ENCODE measurements around the gene AP4M1.
A peak's percentile ranks its signal among the peaks of the same experiment; 100 is the strongest.

The AP4M1 gene

DNA sequence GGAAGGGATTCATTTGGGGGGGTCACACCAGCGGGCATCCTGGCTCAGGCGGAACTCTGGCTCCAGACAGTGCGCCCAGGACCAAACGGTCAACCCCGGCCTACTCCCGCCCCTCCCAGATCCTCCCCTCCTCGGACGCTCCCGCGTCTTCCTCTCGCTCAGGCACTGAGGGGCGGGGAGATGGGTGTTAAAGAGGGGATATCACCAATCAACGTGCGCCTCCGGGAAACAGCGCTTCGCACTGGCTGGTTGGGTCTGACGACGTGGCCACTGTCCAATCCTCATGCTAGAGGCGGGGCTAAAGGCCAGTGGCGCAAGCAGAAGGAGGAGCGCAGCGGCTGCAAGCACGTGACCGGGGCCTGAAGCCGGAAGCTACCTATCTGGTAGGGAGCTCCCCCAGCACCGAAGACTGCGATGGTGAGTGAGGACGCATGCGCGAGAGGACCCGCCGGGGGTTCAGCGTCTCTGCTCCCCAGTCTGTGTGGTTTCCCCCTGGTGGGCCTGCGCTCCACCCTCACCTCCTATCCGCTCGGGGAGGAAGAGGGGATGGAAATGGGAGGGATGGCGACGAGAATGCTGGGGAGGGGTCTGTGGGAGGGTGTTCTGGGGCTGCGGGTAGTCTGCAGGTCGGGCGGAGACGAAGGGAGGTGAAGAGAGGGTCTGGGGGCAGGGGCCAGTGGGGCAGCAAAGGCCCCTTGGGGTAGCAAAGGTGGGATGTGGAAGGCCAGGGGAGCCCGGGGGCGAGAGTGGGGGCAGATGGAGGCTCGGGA lies 47.3 kb downstream of the AP4M1 start, which contains the start of gene LAMTOR4:
Gene LAMTOR4 (plus strand): TSS at position 360 of the 770 bp plus-strand sequence. CDS start 55 bp downstream, at position 415.
- TF ChIP-seq, protein P1, sequence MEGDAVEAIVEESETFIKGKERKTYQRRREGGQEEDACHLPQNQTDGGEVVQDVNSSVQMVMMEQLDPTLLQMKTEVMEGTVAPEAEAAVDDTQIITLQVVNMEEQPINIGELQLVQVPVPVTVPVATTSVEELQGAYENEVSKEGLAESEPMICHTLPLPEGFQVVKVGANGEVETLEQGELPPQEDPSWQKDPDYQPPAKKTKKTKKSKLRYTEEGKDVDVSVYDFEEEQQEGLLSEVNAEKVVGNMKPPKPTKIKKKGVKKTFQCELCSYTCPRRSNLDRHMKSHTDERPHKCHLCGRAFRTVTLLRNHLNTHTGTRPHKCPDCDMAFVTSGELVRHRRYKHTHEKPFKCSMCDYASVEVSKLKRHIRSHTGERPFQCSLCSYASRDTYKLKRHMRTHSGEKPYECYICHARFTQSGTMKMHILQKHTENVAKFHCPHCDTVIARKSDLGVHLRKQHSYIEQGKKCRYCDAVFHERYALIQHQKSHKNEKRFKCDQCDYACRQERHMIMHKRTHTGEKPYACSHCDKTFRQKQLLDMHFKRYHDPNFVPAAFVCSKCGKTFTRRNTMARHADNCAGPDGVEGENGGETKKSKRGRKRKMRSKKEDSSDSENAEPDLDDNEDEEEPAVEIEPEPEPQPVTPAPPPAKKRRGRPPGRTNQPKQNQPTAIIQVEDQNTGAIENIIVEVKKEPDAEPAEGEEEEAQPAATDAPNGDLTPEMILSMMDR (IDR thresholded peaks at IDR 0.05; ENCODE audit: extremely low read depth, missing control alignments): no peak
- peak; percentile 96 for DNase-seq (ENCODE audit: low spot score)

- TF ChIP-seq, protein P1 (IDR thresholded peaks at IDR 0.05; ENCODE audit: extremely low read depth, missing control alignments): no peak
- peak; percentile 7 for DNase-seq (ENCODE audit: low spot score)
Observed at GRCh38 chr7:100152404-100152803, 51.0 kb downstream of the AP4M1 start.

DNA sequence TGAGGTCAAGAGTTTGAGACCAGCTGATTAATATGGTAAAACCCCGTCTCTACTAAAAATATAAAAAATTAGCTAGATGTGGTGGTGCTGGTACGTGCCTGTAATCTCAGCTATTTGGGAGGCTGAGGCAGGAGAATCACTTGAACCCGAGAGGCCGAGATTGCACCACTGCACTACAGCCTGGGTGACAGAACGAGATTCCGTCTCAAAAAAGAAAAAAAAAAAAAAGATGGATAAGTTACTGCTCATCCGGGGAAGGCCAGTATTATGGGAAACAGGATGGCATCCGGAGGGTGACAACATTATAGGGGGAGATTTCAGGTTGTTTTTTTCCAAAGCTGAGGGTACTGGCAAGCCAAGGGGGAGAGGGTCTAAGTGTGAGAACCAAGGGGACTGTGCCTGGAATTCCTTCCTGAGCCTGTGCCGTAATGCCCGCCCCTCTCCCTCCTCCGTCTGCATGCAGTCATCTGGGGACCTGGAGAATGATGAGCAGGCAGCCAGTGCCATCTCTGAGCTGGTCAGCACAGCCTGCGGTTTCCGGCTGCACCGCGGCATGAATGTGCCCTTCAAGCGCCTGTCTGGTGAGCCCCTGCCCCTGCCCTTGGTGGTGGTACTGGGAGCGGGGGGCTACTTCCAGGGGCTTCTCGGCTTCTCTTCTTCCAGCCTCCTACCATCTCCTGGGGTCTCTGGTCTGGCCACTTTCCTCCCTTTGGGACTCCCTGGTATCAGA lies 51.7 kb downstream of the AP4M1 start:
- TF ChIP-seq, protein P1 (IDR thresholded peaks at IDR 0.05; ENCODE audit: extremely low read depth, missing control alignments): no peak
- DNase-seq (ENCODE audit: low spot score): no peak

GRCh38 chr7:100153708-100154535 lies 52.5 kb downstream of the AP4M1 start:
- no peak for DNase-seq (ENCODE audit: low spot score)
- TF ChIP-seq, protein P1 (IDR thresholded peaks at IDR 0.05; ENCODE audit: extremely low read depth, missing control alignments): no peak

DNA sequence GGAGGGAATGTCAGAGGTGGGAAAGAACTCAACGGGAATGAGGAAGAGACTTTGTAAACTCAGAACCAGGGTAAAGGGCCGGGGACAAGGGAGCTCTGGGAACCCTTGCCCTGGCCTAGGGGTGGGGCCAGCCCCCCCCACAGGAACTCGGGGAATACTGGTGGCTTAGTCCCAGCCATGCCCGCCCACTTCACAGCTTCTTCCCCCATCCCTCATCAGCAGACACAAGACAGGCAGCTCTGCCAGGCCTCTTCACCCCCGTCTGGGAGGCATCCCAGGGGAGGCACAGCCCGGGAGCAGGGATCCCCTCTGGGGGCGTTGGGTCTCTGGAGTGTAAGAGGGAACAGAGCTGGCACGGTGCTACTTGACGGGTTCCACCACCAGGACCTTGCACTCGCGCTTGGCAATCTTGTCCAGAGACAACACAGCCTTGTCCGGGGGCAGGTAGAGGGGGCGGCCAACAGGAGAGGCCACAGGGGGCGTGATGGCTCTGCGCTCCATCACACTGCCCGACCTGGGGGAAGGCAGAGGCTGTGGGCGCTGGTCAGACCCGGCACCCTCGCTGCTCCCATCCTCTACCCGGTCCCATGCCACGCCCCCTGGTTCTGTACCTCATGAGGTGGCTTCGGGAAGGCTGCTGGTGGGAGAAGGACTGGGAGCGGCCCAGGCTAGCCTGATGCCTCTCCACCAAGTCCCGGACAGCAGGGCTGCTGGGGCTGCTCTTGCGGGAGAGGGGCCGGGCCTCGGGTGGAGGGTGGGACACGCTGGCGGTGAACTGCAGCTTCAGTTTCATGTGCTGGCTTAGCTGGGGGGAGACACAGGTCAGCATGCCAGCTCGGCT lies 53.4 kb downstream of the AP4M1 start:
- no peak for DNase-seq (ENCODE audit: low spot score)
- TF ChIP-seq, protein P1 (IDR thresholded peaks at IDR 0.05; ENCODE audit: extremely low read depth, missing control alignments): no peak

- TF ChIP-seq, protein P1 (IDR thresholded peaks at IDR 0.05; ENCODE audit: extremely low read depth, missing control alignments): no peak
- peak; percentile 10 for DNase-seq (ENCODE audit: low spot score)
Observed at GRCh38 chr7:100155553-100156317, 54.3 kb downstream of the AP4M1 start.

Data from GM20000 (cell line).